Measurements from ENCODE around the gene ZNF101. TPM values are rescaled to one million over a fixed set of nuclear protein-coding genes. Genes with fewer than 3 reads are reported as not detected.

The ZNF101 gene
- total RNA-seq, 4 donors from 2014 or later, result 4.0 to 12.0 (median 10.5) TPM

DNA sequence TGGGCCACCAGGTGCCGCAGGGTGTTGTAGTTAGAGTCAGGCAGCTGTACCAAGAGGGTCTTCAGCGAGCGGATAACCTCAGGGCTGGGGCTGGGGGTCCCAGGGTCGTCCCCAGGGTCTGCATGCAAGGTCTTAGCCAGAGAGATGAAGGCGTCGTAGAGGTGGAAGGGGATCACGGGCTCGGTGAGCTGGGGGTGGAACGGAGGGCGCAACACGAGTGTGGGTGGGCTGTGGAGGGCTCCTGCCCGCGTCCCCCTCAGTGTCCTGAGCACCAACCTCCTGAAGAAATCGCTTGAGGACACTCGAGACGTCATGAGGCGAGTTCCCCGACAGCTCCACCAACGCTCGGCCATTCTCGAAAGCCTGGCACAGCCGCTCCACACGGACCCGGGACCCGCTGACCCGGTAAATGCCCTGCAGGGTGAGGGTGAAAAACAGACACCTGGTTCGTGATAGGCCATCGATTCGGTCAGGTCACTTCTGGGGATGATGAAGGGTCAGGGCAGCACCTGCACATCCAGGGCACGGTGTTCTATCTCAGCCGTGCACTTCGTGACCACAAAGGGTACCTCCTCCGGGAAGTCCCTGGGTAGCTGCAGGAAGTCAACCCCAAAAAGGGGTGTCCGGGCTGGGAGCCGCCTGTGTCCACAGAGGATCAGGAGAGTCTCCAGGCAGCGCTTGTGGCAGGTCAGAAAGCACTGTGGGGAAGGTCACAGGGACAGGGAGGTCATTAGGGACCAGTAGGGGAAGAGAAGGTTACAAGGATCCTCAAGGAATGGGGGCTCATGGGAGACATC, 33.9 kb upstream of the ZNF101 start:
- peaks cover 0 to 64% (median 0%) of the 10 kb centered on the region in 3 donors for H3K36me3 ChIP-seq

DNA sequence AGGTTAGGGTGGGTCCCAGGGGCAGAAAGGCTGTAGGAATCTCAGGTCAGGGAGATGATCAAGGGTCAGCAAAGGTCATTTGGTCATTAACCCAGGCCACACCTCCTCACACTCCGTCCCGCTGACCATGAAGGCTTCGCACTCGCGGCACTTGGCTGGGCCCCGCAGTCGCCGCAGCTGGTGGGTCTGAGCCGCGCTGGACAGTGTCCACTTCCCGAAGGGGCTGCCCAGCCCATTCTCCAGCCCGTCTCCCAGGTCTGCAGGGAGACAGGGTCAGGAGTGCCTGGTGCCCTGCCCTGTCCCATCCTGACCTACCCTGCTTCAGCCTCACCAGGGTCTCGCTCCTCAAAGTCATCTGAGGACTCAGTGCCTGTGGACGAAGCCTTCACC, 33.3 kb upstream of the ZNF101 start:
- no peak for DNase-seq (ENCODE audit: low spot score in 2 of 2)
- WGBS, 2 donors, result 92 to 97% methylated on average over 8 to 14 of the region's 14 CpGs
- H3K27me3 ChIP-seq, result no peaks in the 10 kb centered on the region
- no peak overlapping the region for H3K4me3 ChIP-seq
- H3K4me1 ChIP-seq, result no peaks in the 10 kb centered on the region
- peaks cover 0 to 69% (median 0%) of the 10 kb centered on the region in 3 donors for H3K36me3 ChIP-seq
- no peak overlapping the region for H3K27ac ChIP-seq
- no peaks in the 10 kb centered on the region for H3K9me3 ChIP-seq
- TF ChIP-seq POLR2A (IDR thresholded peaks at IDR 0.05), result no peak
- TF ChIP-seq EP300 (IDR thresholded peaks at IDR 0.05), result no peak

More for the DNA sequence above, 33.9 kb upstream of the ZNF101 start:
- H3K9me3 ChIP-seq, result no peaks in the 10 kb centered on the region
- no peaks in the 10 kb centered on the region for H3K27me3 ChIP-seq
- TF ChIP-seq EP300 (IDR thresholded peaks at IDR 0.05) (no peak), POLR2A (IDR thresholded peaks at IDR 0.05) (no peak)
- TF ChIP-seq, protein P1, sequence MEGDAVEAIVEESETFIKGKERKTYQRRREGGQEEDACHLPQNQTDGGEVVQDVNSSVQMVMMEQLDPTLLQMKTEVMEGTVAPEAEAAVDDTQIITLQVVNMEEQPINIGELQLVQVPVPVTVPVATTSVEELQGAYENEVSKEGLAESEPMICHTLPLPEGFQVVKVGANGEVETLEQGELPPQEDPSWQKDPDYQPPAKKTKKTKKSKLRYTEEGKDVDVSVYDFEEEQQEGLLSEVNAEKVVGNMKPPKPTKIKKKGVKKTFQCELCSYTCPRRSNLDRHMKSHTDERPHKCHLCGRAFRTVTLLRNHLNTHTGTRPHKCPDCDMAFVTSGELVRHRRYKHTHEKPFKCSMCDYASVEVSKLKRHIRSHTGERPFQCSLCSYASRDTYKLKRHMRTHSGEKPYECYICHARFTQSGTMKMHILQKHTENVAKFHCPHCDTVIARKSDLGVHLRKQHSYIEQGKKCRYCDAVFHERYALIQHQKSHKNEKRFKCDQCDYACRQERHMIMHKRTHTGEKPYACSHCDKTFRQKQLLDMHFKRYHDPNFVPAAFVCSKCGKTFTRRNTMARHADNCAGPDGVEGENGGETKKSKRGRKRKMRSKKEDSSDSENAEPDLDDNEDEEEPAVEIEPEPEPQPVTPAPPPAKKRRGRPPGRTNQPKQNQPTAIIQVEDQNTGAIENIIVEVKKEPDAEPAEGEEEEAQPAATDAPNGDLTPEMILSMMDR (IDR thresholded peaks at IDR 0.05), result no peak
- H3K27ac ChIP-seq, result no peak overlapping the region
- no peaks in the 10 kb centered on the region for H3K4me1 ChIP-seq
- H3K4me3 ChIP-seq, result no peak overlapping the region
- 93% methylated on average over 36 of the region's 36 CpGs for WGBS, 2 donors
- DNase-seq (ENCODE audit: low spot score in 2 of 2), result no peak

DNA sequence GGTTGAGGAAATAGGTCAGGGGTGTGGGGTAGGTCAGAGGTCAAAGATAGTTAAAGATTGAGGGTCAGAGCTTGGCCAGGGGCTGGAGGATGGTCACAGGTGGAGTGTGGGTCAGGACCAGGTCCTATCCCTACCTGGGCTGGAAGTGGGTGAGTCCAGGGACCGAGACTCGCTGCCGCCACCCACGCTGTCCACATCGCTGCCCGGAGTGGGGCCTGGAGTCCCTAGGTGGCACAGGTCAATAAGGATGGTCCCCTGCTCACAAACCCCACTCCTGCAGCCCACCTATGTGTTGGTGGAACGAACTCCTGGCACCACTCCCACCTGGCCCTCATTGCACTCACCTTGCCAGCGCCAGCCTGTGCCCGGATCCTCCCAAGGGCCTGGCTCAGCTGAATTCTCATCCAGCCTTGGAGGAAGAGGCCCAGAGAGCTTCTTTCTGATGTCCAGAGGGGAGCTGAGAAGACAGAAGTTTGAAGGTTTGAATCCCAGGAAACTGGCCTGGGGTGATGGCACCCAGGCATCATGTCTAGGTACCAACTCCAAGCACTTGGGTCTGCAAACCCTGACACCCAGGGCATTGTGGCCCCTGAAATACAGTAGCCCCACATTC, 32.0 kb upstream of the ZNF101 start:
- WGBS, 2 donors, result 96% methylated on average over 9 of the region's 9 CpGs
- Histone ChIP-seq H3K4me1 (no peaks in the 10 kb centered on the region), H3K27me3 (no peaks in the 10 kb centered on the region), H3K9me3 (no peaks in the 10 kb centered on the region), H3K4me3 (no peak overlapping the region), H3K36me3 (peaks cover 0 to 70% (median 0%) of the 10 kb centered on the region in 3 donors), H3K27ac (no peak overlapping the region)
- no peak for DNase-seq (ENCODE audit: low spot score in 2 of 2)
- TF ChIP-seq POLR2A (IDR thresholded peaks at IDR 0.05) (no peak), EP300 (IDR thresholded peaks at IDR 0.05) (no peak)
- TF ChIP-seq, protein P1 (IDR thresholded peaks at IDR 0.05), result no peak

DNA sequence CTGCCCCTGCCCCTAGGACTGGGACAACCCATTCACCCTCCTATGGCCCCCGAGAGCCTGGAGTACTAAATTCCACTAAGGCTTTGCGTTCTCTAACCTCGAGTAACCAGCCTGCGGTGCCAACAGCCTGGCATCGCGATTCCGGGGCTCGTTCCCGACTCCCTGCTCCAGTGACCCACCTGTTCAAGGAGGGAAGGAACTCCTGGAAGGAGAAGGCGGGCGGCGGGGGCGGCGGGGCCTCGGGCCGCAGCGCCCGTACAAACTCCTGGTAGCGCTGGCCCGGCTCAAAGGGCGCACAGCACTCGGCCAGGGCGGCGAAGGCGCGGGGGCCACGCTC, 31.5 kb upstream of the ZNF101 start:
- no peaks in the 10 kb centered on the region for H3K4me1 ChIP-seq
- DNase-seq (ENCODE audit: low spot score in 2 of 2), result no peak
- H3K27ac ChIP-seq, result no peak overlapping the region
- no peaks in the 10 kb centered on the region for H3K27me3 ChIP-seq
- peaks cover 0 to 68% (median 0%) of the 10 kb centered on the region in 3 donors for H3K36me3 ChIP-seq
- TF ChIP-seq EP300 (IDR thresholded peaks at IDR 0.05) (no peak), POLR2A (IDR thresholded peaks at IDR 0.05) (no peak)
- TF ChIP-seq, protein P1 (IDR thresholded peaks at IDR 0.05), result no peak
- 74% methylated on average over 22 to 27 of the region's 27 CpGs for WGBS, 2 donors
- no peaks in the 10 kb centered on the region for H3K9me3 ChIP-seq
- no peak overlapping the region for H3K4me3 ChIP-seq

DNA sequence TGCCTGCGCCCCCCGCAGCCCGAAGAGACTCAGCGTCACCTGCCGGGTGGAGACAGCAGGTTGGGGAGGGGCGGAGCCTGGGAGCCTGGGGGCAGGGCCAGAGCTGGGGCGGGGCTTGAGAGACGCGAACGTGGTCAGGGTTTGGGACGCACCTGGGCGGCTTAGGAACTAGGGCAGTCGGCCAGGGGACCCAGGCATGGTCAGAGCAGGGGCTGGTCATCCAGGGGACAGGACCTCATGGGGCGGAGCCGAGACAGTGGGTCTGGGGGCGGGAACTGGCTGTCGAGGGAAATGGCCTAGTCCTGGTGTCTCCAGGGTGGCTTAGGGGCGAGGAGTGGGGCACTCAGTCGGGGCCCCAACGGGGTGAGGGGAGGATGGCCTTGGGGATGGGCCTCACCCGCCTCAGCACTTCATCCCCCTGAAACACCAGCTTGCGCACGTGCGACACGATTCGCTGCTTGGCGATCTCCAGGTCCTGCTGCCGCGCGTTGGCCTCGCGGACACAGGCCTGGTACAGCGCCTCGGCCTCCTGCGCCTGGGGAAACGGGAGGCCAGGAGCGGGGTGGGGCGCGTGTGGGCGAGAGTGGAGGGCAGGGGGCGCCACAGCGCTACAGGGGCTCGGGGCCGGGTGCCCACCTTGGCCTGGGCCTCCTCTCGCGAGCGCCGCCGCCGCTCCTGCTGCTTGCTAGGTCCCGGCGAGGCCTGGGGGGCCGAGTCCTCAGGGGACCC, 31.0 kb upstream of the ZNF101 start:
- Histone ChIP-seq H3K4me3 (no peak overlapping the region), H3K27ac (no peak overlapping the region), H3K4me1 (peaks cover 0 to 5% (median 0%) of the 10 kb centered on the region in 4 donors), H3K27me3 (no peaks in the 10 kb centered on the region), H3K36me3 (peaks cover 0 to 63% (median 0%) of the 10 kb centered on the region in 3 donors), H3K9me3 (no peaks in the 10 kb centered on the region)
- TF ChIP-seq POLR2A (IDR thresholded peaks at IDR 0.05) (no peak), EP300 (IDR thresholded peaks at IDR 0.05) (no peak)
- TF ChIP-seq, protein P1 (IDR thresholded peaks at IDR 0.05), result no peak
- no peak for DNase-seq (ENCODE audit: low spot score in 2 of 2)
- WGBS, 2 donors, result 73 to 79% methylated on average over 48 to 51 of the region's 53 CpGs

All from tibial nerve (tissue), 4 donors.